ENCODE measurements around the gene PROM1.

PROM1 gene

GRCh38 chr4:16092682-16093319 lies 9.0 kb upstream of the PROM1 start:
- Histone ChIP-seq H3K79me2 (ENCODE audit: low read length) (no peaks in the 10 kb centered on the region), H3K9me2 (replicated peaks; ENCODE audit: insufficient read depth, low read length) (no peaks in the 10 kb centered on the region), H3K9ac (ENCODE audit: low read length) (no peak overlapping the region), H2AFZ (ENCODE audit: low read length) (no peak overlapping the region), H3K27ac (ENCODE audit: low read length) (no peak overlapping the region), H4K20me1 (ENCODE audit: insufficient read depth, low read length) (no peaks in the 10 kb centered on the region), H3K27me3 (replicated peaks; ENCODE audit: insufficient read depth, low read length) (no peaks in the 10 kb centered on the region), H3K4me2 (ENCODE audit: low read depth, low read length) (no peak overlapping the region), H3K36me3 (replicated peaks; ENCODE audit: insufficient read depth, low read length) (no peaks in the 10 kb centered on the region), H3F3A (ENCODE audit: insufficient read depth, low read length) (no peaks in the 10 kb centered on the region), H3K4me3 (ENCODE audit: low read length) (no peak overlapping the region), H3K4me1 (ENCODE audit: low read length) (no peaks in the 10 kb centered on the region), H3K9me3 (replicated peaks; ENCODE audit: insufficient read depth, low read length) (no peaks in the 10 kb centered on the region)
- no peak for TF ChIP-seq CTCF (IDR thresholded peaks at IDR 0.05; ENCODE audit: low read length)
- TF ChIP-seq EZH2phosphoT487 (IDR thresholded peaks at IDR 0.05; ENCODE audit: low read length) = no peak
- no peak for TF ChIP-seq EZH2 (optimal IDR thresholded peaks at IDR 0.05; ENCODE audit: low read depth, low read length)
- no peak for DNase-seq

GRCh38 chr4:16090096-16090705 lies 6.4 kb upstream of the PROM1 start:
- no peaks in the 10 kb centered on the region for H3K36me3 ChIP-seq (replicated peaks; ENCODE audit: insufficient read depth, low read length)

GRCh38 chr4:16089156-16089555 lies 5.3 kb upstream of the PROM1 start:
- Histone ChIP-seq H2AFZ (ENCODE audit: low read length) (no peak overlapping the region), H3K9me2 (replicated peaks; ENCODE audit: insufficient read depth, low read length) (no peaks in the 10 kb centered on the region), H3K79me2 (ENCODE audit: low read length) (no peaks in the 10 kb centered on the region), H3F3A (ENCODE audit: insufficient read depth, low read length) (no peaks in the 10 kb centered on the region), H3K36me3 (replicated peaks; ENCODE audit: insufficient read depth, low read length) (no peaks in the 10 kb centered on the region), H3K9me3 (replicated peaks; ENCODE audit: insufficient read depth, low read length) (no peaks in the 10 kb centered on the region), H3K4me3 (ENCODE audit: low read length) (no peak overlapping the region), H4K20me1 (ENCODE audit: insufficient read depth, low read length) (no peaks in the 10 kb centered on the region), H3K9ac (ENCODE audit: low read length) (no peak overlapping the region), H3K27me3 (replicated peaks; ENCODE audit: insufficient read depth, low read length) (peaks cover 12% of the 10 kb centered on the region; the same call in 1 of the 2 replicates), H3K27ac (ENCODE audit: low read length) (no peak overlapping the region), H3K4me1 (ENCODE audit: low read length) (peaks cover 14% of the 10 kb centered on the region), H3K4me2 (ENCODE audit: low read depth, low read length) (no peak overlapping the region)
- no peak for DNase-seq
- TF ChIP-seq EZH2 (optimal IDR thresholded peaks at IDR 0.05; ENCODE audit: low read depth, low read length) (no peak), EZH2phosphoT487 (IDR thresholded peaks at IDR 0.05; ENCODE audit: low read length) (no peak), CTCF (IDR thresholded peaks at IDR 0.05; ENCODE audit: low read length) (no peak)

More at GRCh38 chr4:16090096-16090705, 6.4 kb upstream of the PROM1 start:
- no peak for DNase-seq
- Histone ChIP-seq H3K9me2 (replicated peaks; ENCODE audit: insufficient read depth, low read length) (no peaks in the 10 kb centered on the region), H4K20me1 (ENCODE audit: insufficient read depth, low read length) (no peaks in the 10 kb centered on the region), H3K9me3 (replicated peaks; ENCODE audit: insufficient read depth, low read length) (no peaks in the 10 kb centered on the region), H3K27me3 (replicated peaks; ENCODE audit: insufficient read depth, low read length) (0 out of 2 replicates have a peak, but pooled peaks cover 2% of the 10 kb centered on the region), H3F3A (ENCODE audit: insufficient read depth, low read length) (no peaks in the 10 kb centered on the region), H3K4me2 (ENCODE audit: low read depth, low read length) (no peak overlapping the region), H3K4me1 (ENCODE audit: low read length) (peaks cover 14% of the 10 kb centered on the region), H3K27ac (ENCODE audit: low read length) (no peak overlapping the region), H2AFZ (ENCODE audit: low read length) (no peak overlapping the region), H3K9ac (ENCODE audit: low read length) (no peak overlapping the region), H3K79me2 (ENCODE audit: low read length) (no peaks in the 10 kb centered on the region), H3K4me3 (ENCODE audit: low read length) (no peak overlapping the region)
- TF ChIP-seq CTCF (IDR thresholded peaks at IDR 0.05; ENCODE audit: low read length) (no peak), EZH2 (optimal IDR thresholded peaks at IDR 0.05; ENCODE audit: low read depth, low read length) (no peak), EZH2phosphoT487 (IDR thresholded peaks at IDR 0.05; ENCODE audit: low read length) (no peak)
